Mucosa of gallbladder (tissue), 1 donor: ENCODE data around the gene ALG8. TPM values are rescaled to one million over a fixed set of nuclear protein-coding genes. Genes with fewer than 3 reads are reported as not detected.
"Not testable (repeated sequence)": the region's sequence is repeated elsewhere in the genome, so short reads cannot be mapped to it uniquely, and the experiment has no call there.

ENCODE experiments used
- DNase-seq: peaks from one replicate; pipeline ENCODE4 v3.0.0-alpha.2; 2020; ENCODE audit warnings: low spot score
- total RNA-seq: library from RNA; stranded (reverse); gene quantifications from one replicate; pipeline ENCODE4 v1.2.1, GENCODE V29; 2021
- donor health status: DM: no; HTN: no; CAD: no.

ALG8 gene
- total RNA-seq, 1 donor from 2014 or later, result 33.3 TPM

GRCh38 chr11:78071717-78072116 is 67.7 kb downstream of the ALG8 start:
- DNase-seq, result no peak

- DNase-seq, result no peak
These were observed 68.8 kb downstream of the ALG8 start for GRCh38 chr11:78070621-78071020.

GRCh38 chr11:78069465-78069864 is 70.0 kb downstream of the ALG8 start:
- no peak for DNase-seq

GRCh38 chr11:78067704-78068103 is 71.7 kb downstream of the ALG8 start:
- no peak for DNase-seq

GRCh38 chr11:78066471-78066870 is 73.0 kb downstream of the ALG8 start:
- no peak for DNase-seq

GRCh38 chr11:78065203-78065602 is 74.2 kb downstream of the ALG8 start:
- no peak for DNase-seq

- DNase-seq, result no peak
These were observed 75.8 kb downstream of the ALG8 start, which contains the start of gene THRSP for GRCh38 chr11:78063440-78064181. Gene THRSP, plus strand, starts transcription at chr11:78063861. Its CDS starts 21 bp downstream, at chr11:78063882.

GRCh38 chr11:78062671-78063070 is 76.8 kb downstream of the ALG8 start:
- DNase-seq, result no peak

- no peak for DNase-seq
These were observed 77.5 kb downstream of the ALG8 start for GRCh38 chr11:78061921-78062311.

GRCh38 chr11:78061088-78061920 is 78.1 kb downstream of the ALG8 start:
- no peak for DNase-seq

GRCh38 chr11:78060533-78060932 is 78.9 kb downstream of the ALG8 start:
- DNase-seq, result no peak

- not testable (repeated sequence) for DNase-seq
These were observed 79.6 kb downstream of the ALG8 start for GRCh38 chr11:78059749-78060328.

- DNase-seq, result no peak
These were observed 81.9 kb downstream of the ALG8 start for GRCh38 chr11:78057462-78058055.

- no peak for DNase-seq
These were observed 83.3 kb downstream of the ALG8 start for GRCh38 chr11:78056093-78056492.

GRCh38 chr11:78054971-78055370 is 84.5 kb downstream of the ALG8 start:
- no peak for DNase-seq

GRCh38 chr11:78050964-78051831 is 88.2 kb downstream of the ALG8 start:
- no peak for DNase-seq

Other genes starting within 250 kb of the ALG8 start
- 28.8 TPM for gene INTS4, start 145.0 kb downstream of the ALG8 start, total RNA-seq
- gene KCTD14, start 116.3 kb downstream of the ALG8 start, total RNA-seq, result 23.6 TPM
- gene THRSP, start 75.8 kb downstream of the ALG8 start, total RNA-seq, result not detected
- 181 TPM for gene NDUFC2, start 59.8 kb downstream of the ALG8 start, total RNA-seq
- 16.4 TPM for gene KCTD21, start 49.0 kb upstream of the ALG8 start, total RNA-seq
- gene USP35, start 49.3 kb upstream of the ALG8 start, total RNA-seq, result 10.4 TPM